Stimulated activated CD8-positive, alpha-beta memory T cell treated with anti-CD3 and anti-CD28 coated beads, Interleukin-15, amount 100 ng/mL, for 48 hours (primary cell): Measurements from ENCODE around the gene TRPT1.

Experiments
- DNase-seq, 2 donors: peaks; one replicate each; pipeline ENCODE4 v3.0.0-alpha.2; 2020; ENCODE audit warnings: low read depth in 2 of 2

The TRPT1 gene

GRCh38 chr11:64225608-64226506 is at the start of gene TRPT1, which contains the start of gene NUDT22:
Gene TRPT1 (minus strand): TSS chr11:64226186. CDS start chr11:64225860, 326 bp downstream.
Gene NUDT22 (plus strand): TSS chr11:64226274. CDS start chr11:64226653, 379 bp downstream.
- DNase-seq = peak; percentile 89 to 90

GRCh38 chr11:64275031-64275800 is 49.2 kb upstream of the TRPT1 start:
- DNase-seq = no peak

GRCh38 chr11:64269540-64270220 is 43.7 kb upstream of the TRPT1 start:
- DNase-seq = peak; percentile 96 to 98

- DNase-seq = peak in 1 of 2 donors; percentile 57
These were observed 43.0 kb upstream of the TRPT1 start for GRCh38 chr11:64268893-64269539.

- DNase-seq = no peak
These were observed 42.3 kb upstream of the TRPT1 start for GRCh38 chr11:64268025-64268892.

GRCh38 chr11:64267207-64267945 is 41.4 kb upstream of the TRPT1 start:
- no peak for DNase-seq

- DNase-seq = no peak
These were observed 40.4 kb upstream of the TRPT1 start for GRCh38 chr11:64266339-64266738.

GRCh38 chr11:64265176-64266160 is 39.5 kb upstream of the TRPT1 start:
- no peak for DNase-seq

- DNase-seq = no peak
These were observed 38.4 kb upstream of the TRPT1 start for GRCh38 chr11:64264371-64264852.

- DNase-seq = no peak
These were observed 37.9 kb upstream of the TRPT1 start for GRCh38 chr11:64263947-64264317.

GRCh38 chr11:64263021-64263946 is 37.3 kb upstream of the TRPT1 start:
- DNase-seq = no peak

- DNase-seq = no peak
These were observed 36.5 kb upstream of the TRPT1 start for GRCh38 chr11:64262271-64263002.

GRCh38 chr11:64261556-64262080 is 35.6 kb upstream of the TRPT1 start:
- DNase-seq = no peak

GRCh38 chr11:64260147-64260708 is 34.2 kb upstream of the TRPT1 start:
- no peak for DNase-seq

- DNase-seq = no peak
These were observed 33.6 kb upstream of the TRPT1 start for GRCh38 chr11:64259533-64260067.
